Upper lobe of left lung (tissue), 6 donors: Measurements from ENCODE around the gene SGCD. TPM values are rescaled to one million over a fixed set of nuclear protein-coding genes. Genes with fewer than 3 reads are reported as not detected.
A peak's percentile ranks its signal among the peaks of the same experiment; 100 is the strongest.

ENCODE experiments used
- ATAC-seq, 2 donors: fragments of 200-7000 bp; cut with Tn5 transposase; one replicate each; pipeline ENCODE4 v1.9.1; 2022; ENCODE audit warnings: mild to moderate bottlenecking in 2 of 2, moderate library complexity in 2 of 2; ENCODE audit not compliant: low FRiP score in 2 of 2
- DNase-seq, 2 donors: peaks; one replicate each; pipeline ENCODE4 v3.0.0-alpha.2; 2019 to 2020
- H3K27ac ChIP-seq, 4 donors: fragments of 200-600 bp; sonication (generic); one replicate each; pipeline ENCODE4 v1.5.1; 2016 to 2019
- H3K27me3 ChIP-seq, 4 donors: fragments of 200-600 bp; sonication (generic); one replicate each; pipeline ENCODE4 v1.5.1; 2017 to 2019
- H3K36me3 ChIP-seq, 4 donors: fragments of 200-600 bp; sonication (generic); one replicate each; pipeline ENCODE4 v1.5.1; 2016 to 2019
- H3K4me1 ChIP-seq, 4 donors: fragments of 200-600 bp; sonication (generic); one replicate each; pipeline ENCODE4 v1.5.1; 2018 to 2019
- H3K4me3 ChIP-seq, 4 donors: fragments of 200-600 bp; sonication (generic); one replicate each; pipeline ENCODE4 v1.5.1; 2017 to 2019; ENCODE audit warnings: mild to moderate bottlenecking in 2 of 4, moderate library complexity in 1 of 4
- H3K9me3 ChIP-seq, 4 donors: fragments of 200-600 bp; sonication (generic); one replicate each; pipeline ENCODE4 v1.5.1; 2018 to 2019
- EP300 ChIP-seq, 4 donors: sonication (generic); formaldehyde crosslinking; IDR thresholded peaks; one replicate each; pipeline ENCODE4 v1.5.1; 2017; ENCODE audit warnings: antibody characterized with exemption in 4 of 4, control low read depth in 2 of 4
- POLR2A ChIP-seq, 4 donors: fragments of 450-650 bp; IDR thresholded peaks; one replicate each; pipeline ENCODE4 v1.5.1; 2016 to 2017; ENCODE audit warnings: antibody characterized with exemption in 4 of 4, mild to moderate bottlenecking in 2 of 4
- POLR2AphosphoS5 ChIP-seq, 2 donors: sonication (generic); formaldehyde crosslinking; IDR thresholded peaks; one replicate each; pipeline ENCODE4 v1.5.1; 2017; ENCODE audit warnings: antibody characterized with exemption in 2 of 2
- WGBS, 2 donors: methylation state at CpG; one replicate each; pipeline ENCODE4 v1.1.5; 2017 to 2018; 5-methylcytosine and 5-hydroxymethylcytosine counted together
- total RNA-seq, 6 donors: library from RNA; depleted of rRNA in 4 of 6; stranded (reverse); fragments of >200 nt in 4 of 6; gene quantifications; one replicate each; pipeline versions ENCODE4 v1.1.0 to v1.2.1, GENCODE V29; 2016 to 2021
- TF ChIP-seq, protein P1 (sequence below), 6 experiments: fragments of 450-650 bp in 4 of 6; fragments of 200-600 bp in 2 of 6; sonication (generic) in 2 of 6; IDR thresholded peaks; one replicate each; pipeline ENCODE4 v1.5.1; 2016 to 2019; ENCODE audit warnings: antibody characterized with exemption in 6 of 6
- donor health status: DM: no; HTN: no; CAD: no; lungs with moderate emphysema.
- donor health status: DM: no; HTN: yes; CAD: no; lungs with severe emphysema.

The SGCD gene
- total RNA-seq, 6 donors from 2014 or later, result 1.0 to 7.8 (median 1.8) TPM

DNA sequence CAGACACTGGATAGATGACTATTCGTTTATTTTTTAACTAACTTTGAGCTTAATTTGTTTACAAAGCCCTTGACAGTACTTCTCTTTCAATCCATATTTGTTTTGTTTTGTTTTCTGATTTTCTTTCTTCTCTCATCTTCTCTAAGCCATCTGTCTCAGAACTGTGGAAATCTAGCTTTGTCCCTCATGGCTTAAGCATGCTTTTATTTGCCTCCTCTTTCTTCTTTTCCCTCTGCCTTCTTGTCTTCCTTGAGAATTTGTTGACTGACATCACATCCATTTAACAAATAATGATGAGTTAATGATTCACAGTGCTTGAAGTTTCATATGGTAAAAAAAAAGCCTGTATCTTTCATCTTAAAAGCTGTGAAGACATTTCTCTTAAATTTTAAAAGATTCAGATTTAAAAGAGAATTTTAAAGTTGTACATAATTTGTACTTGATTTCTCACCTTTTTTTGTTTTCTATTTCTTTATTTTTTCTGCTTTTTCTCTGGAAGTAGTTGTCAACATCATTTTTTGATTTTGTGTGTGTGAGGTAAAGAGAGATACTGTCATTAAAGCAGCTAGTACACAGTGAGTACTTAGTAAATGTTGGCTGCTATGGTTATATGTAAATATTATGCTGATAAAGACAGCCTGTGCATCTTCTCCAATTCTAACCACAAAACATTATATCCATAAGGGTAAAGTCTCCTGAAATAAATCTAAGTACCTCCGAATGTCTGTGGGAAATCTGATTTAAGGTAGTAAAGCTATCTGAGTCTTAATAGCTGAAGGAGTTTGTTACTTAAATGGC, 13.9 kb upstream of the SGCD start:
- no peaks in the 10 kb centered on the region for H3K27me3 ChIP-seq
- ATAC-seq, result no peak
- TF ChIP-seq POLR2AphosphoS5 (IDR thresholded peaks at IDR 0.05) (no peak), POLR2A (IDR thresholded peaks at IDR 0.05) (no peak), EP300 (IDR thresholded peaks at IDR 0.05) (no peak)
- TF ChIP-seq, protein P1, sequence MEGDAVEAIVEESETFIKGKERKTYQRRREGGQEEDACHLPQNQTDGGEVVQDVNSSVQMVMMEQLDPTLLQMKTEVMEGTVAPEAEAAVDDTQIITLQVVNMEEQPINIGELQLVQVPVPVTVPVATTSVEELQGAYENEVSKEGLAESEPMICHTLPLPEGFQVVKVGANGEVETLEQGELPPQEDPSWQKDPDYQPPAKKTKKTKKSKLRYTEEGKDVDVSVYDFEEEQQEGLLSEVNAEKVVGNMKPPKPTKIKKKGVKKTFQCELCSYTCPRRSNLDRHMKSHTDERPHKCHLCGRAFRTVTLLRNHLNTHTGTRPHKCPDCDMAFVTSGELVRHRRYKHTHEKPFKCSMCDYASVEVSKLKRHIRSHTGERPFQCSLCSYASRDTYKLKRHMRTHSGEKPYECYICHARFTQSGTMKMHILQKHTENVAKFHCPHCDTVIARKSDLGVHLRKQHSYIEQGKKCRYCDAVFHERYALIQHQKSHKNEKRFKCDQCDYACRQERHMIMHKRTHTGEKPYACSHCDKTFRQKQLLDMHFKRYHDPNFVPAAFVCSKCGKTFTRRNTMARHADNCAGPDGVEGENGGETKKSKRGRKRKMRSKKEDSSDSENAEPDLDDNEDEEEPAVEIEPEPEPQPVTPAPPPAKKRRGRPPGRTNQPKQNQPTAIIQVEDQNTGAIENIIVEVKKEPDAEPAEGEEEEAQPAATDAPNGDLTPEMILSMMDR (IDR thresholded peaks at IDR 0.05), result no peak
- DNase-seq, result no peak
- no peaks in the 10 kb centered on the region for H3K36me3 ChIP-seq
- WGBS, 2 donors, result 58 to 69% methylated on average over 2 of the region's 2 CpGs
- H3K4me3 ChIP-seq, result no peak overlapping the region
- peaks cover 0 to 4% (median 0%) of the 10 kb centered on the region in 4 donors for H3K9me3 ChIP-seq
- no peaks in the 10 kb centered on the region for H3K4me1 ChIP-seq
- no peak overlapping the region for H3K27ac ChIP-seq

DNA sequence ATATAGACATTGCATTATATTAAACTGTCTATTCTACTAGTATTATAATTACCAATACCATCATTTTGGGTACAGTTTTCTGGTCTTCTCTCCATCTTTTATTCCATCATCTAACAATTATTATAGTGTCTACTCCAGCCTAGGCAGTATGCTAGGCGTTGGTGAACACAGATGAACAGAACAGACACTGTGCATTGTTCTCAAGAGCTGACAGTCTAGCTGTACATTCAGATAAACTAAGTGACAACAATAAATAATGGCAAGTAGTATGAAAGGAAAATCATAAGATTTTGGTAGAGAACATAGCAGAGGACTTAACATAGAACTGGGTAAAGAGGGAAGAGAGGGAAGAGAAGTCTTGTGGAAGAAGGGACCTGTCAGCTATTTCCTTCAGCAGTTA, 12.5 kb upstream of the SGCD start:
- H3K4me1 ChIP-seq, result no peaks in the 10 kb centered on the region
- H3K27ac ChIP-seq, result no peak overlapping the region
- no peak overlapping the region for H3K4me3 ChIP-seq
- ATAC-seq (no peak), DNase-seq (no peak)
- TF ChIP-seq POLR2A (IDR thresholded peaks at IDR 0.05) (no peak), EP300 (IDR thresholded peaks at IDR 0.05) (no peak), POLR2AphosphoS5 (IDR thresholded peaks at IDR 0.05) (no peak)
- TF ChIP-seq, protein P1 (IDR thresholded peaks at IDR 0.05), result no peak
- 50 to 52% methylated on average over 1 of the region's 1 CpG for WGBS, 2 donors
- H3K9me3 ChIP-seq, result no peaks in the 10 kb centered on the region
- no peaks in the 10 kb centered on the region for H3K36me3 ChIP-seq
- H3K27me3 ChIP-seq, result no peaks in the 10 kb centered on the region

DNA sequence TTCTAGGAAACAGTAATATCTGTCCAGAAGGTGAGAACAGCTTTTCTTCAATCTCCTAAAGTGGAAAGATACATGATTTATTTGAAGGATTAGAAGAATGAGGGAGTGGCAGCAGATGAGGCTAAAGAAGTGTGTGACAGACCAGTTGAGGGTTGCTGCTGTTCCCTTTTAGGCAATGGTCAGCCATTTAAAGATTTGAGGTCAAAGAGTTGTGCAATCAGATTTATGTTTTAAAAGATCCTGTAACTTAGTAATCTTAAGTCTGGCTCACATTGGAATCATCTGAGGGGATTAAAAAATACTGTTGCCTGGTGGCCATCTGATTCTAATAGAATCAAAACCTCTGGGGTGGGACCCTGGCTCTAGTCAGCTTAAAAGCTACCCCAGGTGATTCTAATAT, 4.3 kb upstream of the SGCD start:
- no peak for DNase-seq
- H3K27ac ChIP-seq, result no peak overlapping the region
- H3K36me3 ChIP-seq, result no peaks in the 10 kb centered on the region
- H3K4me1 ChIP-seq, result no peaks in the 10 kb centered on the region
- no peaks in the 10 kb centered on the region for H3K27me3 ChIP-seq
- no peak for ATAC-seq
- H3K9me3 ChIP-seq, result no peaks in the 10 kb centered on the region
- H3K4me3 ChIP-seq, result no peak overlapping the region
- TF ChIP-seq, protein P1 (IDR thresholded peaks at IDR 0.05), result no peak
- no peak for TF ChIP-seq POLR2AphosphoS5 (IDR thresholded peaks at IDR 0.05)
- TF ChIP-seq EP300 (IDR thresholded peaks at IDR 0.05), result no peak
- no peak for TF ChIP-seq POLR2A (IDR thresholded peaks at IDR 0.05)

DNA sequence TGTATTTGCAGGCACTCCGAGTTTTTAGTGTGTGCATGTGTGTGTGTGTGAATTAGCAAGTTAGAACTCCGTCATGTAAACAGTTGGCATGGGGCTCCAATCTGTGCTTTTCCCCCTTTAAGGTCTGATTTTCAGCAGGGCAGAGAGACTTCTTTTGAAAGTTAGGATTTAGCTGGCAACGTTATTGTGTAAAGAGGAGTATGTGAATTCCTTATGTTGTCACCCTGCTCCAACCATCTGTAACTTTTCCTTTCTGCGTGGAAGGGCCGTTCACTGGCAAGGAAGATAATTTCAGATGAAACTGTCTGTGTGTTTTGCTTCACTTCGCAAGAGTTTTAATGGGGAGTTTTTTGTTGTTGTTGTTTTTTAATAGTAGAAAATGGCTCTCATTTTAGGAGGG, 332 bp downstream of the SGCD start:
- Histone ChIP-seq H3K4me1 (no peaks in the 10 kb centered on the region), H3K36me3 (no peaks in the 10 kb centered on the region), H3K27me3 (no peaks in the 10 kb centered on the region), H3K4me3 (peak overlapping the region; percentile 22 to 37 (median 30)), H3K9me3 (no peaks in the 10 kb centered on the region), H3K27ac (peak overlapping the region in 3 of 4 donors; percentile 5 to 53 (median 32))
- peak in 1 of 2 donors; percentile 18 for ATAC-seq
- TF ChIP-seq, protein P1 (IDR thresholded peaks at IDR 0.05), result no peak
- TF ChIP-seq EP300 (IDR thresholded peaks at IDR 0.05) (no peak), POLR2A (IDR thresholded peaks at IDR 0.05) (no peak), POLR2AphosphoS5 (IDR thresholded peaks at IDR 0.05) (no peak)
- WGBS, 2 donors, result 41 to 48% methylated on average over 6 of the region's 6 CpGs
- no peak for DNase-seq

DNA sequence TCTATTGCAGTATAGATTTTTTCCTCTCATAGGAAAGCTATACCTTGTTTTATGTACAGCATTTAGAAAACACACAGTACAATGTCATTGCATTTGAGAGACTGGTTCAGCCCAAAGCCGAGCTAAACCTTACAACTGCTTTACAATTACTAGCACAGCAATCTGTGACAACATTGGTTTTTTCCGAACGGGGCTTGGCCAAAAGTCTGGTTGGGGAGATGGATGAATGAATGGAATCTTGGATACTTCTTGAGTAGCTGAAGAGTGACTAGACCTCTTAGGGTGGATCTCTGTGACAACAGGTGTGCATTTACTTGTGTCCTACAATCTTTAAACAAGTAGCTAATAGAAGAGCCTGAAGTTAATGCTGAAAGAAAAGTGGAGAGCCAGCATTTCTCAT, 1.2 kb downstream of the SGCD start:
- H3K4me1 ChIP-seq, result no peaks in the 10 kb centered on the region
- no peak for TF ChIP-seq POLR2AphosphoS5 (IDR thresholded peaks at IDR 0.05)
- TF ChIP-seq, protein P1 (IDR thresholded peaks at IDR 0.05), result no peak
- peak overlapping the region in 1 of 4 donors; percentile 37 for H3K4me3 ChIP-seq
- H3K27me3 ChIP-seq, result no peaks in the 10 kb centered on the region
- DNase-seq (no peak), ATAC-seq (no peak)
- H3K27ac ChIP-seq, result no peak overlapping the region
- whole genome bisulfite sequencing, 2 donors, result 77 to 85% methylated on average over 3 of the region's 3 CpGs
- H3K9me3 ChIP-seq, result no peaks in the 10 kb centered on the region
- H3K36me3 ChIP-seq, result no peaks in the 10 kb centered on the region
